Activated T-helper 2 cell treated with anti-CD3 and anti-CD28 coated beads, Interferon-gamma antibody, Interleukin-2, Interleukin-4, amounts not matched to agents 10 μg/mL and 5 μg/mL and 100 μg/mL, durations not matched to agents 14 hours and 24 hours and 36 hours (primary cell): ENCODE results near the gene ST6GALNAC3. TPM values are rescaled to one million over a fixed set of nuclear protein-coding genes. Genes with fewer than 3 reads are reported as not detected.

Experiments
- DNase-seq: peaks from one replicate; pipeline ENCODE4 v3.0.0; 2021; ENCODE audit warnings: low spot score
- H3K27ac Mint-ChIP-seq: one replicate; pipeline ENCODE4 v1.8.0; 2021; ENCODE audit warnings: mixed read lengths
- H3K27me3 Mint-ChIP-seq: one replicate; pipeline ENCODE4 v1.8.0; 2021; ENCODE audit warnings: low read depth, mixed read lengths
- H3K36me3 Mint-ChIP-seq: one replicate; pipeline ENCODE4 v1.8.0; 2021; ENCODE audit warnings: low read depth, mixed read lengths
- H3K4me1 Mint-ChIP-seq: one replicate; pipeline ENCODE4 v1.8.0; 2021; ENCODE audit warnings: low read depth, mixed read lengths
- H3K4me3 Mint-ChIP-seq: one replicate; pipeline ENCODE4 v1.8.0; 2021; ENCODE audit warnings: low read depth, mild to moderate bottlenecking, moderate library complexity, mixed read lengths
- H3K9me3 Mint-ChIP-seq: one replicate; pipeline ENCODE4 v1.8.0; 2021; ENCODE audit warnings: mixed read lengths
- intact Hi-C: fragments of 100-400 bp; cut with micrococcal nuclease; formaldehyde crosslinking; loops from one replicate; pipeline ENCODE4 v1.15.1; 2023
- total RNA-seq: library from RNA; stranded (reverse); gene quantifications from 2 replicates; pipeline ENCODE4 v1.2.3, GENCODE V29; 2022

The ST6GALNAC3 gene
- total RNA-seq, 1 donor from 2014 or later = not detected

DNA sequence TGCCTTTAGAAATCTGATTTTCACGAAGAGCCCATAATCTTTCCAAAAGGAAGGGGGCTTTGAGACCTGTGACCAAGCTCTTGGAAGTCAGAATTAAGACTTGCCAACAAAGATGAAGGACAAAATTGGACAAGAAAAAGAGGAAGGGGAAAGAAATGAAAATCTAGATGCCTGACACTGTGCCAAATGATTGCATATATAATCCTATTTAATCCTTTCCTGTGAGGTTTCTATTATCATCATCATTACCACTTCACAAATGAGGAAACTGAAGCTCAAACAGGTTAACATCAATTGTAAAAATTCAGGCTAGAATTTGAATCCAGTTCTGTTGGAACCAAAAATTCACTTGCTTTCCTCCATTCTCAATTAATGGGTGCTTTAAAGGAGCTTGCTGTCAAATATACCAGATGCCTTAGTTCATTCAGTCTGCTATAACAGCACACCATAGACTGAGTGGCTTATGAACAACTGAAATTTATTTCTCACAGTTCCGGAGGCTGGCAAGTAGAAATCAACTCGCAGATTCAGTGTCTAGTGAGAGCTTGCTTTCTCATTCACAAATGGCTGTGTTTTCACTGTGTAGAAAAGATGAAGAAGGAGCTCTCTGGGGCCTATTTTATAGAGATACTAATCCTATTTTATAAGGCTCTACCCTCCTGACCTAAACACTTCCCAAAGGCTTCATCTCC, 595.2 kb downstream of the ST6GALNAC3 start:
- Mint-ChIP-seq H3K27me3 (no peaks in the 10 kb centered on the region), H3K36me3 (no peaks in the 10 kb centered on the region), H3K4me3 (no peak overlapping the region), H3K4me1 (no peaks in the 10 kb centered on the region), H3K9me3 (no peaks in the 10 kb centered on the region), H3K27ac (no peak overlapping the region)
- intact Hi-C loops = no loop called here
- DNase-seq = no peak

DNA sequence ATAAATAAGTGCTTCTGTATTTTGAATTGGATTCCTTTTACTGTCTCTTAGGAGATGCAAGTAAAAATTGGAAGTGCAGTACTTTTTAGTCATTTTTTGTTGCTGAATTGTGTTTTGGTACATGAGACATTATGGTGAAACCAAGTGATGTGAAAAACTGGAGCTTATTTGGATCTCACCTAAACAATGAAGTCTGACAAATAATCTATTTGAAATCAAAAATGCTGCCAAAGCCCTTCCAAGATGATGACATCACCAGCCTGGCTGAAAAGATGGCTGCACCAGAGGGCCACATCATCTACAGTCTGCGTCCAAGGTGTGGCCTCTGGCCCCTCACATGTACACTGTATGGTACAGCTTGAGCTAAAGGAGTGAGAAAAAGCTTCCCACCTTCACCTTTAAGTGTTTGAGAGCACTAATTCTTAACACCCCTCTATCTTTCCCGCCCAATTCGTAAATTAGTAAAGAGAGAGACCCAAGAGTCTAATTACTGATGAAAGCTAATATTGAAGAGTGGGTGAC, 600.2 kb downstream of the ST6GALNAC3 start:
- H3K4me1 Mint-ChIP-seq = no peaks in the 10 kb centered on the region
- intact Hi-C loops = loop anchor here (1.0 kb wide), 1 partner anchor 48 kb away; no protein-coding TSS in a partner anchor

DNA sequence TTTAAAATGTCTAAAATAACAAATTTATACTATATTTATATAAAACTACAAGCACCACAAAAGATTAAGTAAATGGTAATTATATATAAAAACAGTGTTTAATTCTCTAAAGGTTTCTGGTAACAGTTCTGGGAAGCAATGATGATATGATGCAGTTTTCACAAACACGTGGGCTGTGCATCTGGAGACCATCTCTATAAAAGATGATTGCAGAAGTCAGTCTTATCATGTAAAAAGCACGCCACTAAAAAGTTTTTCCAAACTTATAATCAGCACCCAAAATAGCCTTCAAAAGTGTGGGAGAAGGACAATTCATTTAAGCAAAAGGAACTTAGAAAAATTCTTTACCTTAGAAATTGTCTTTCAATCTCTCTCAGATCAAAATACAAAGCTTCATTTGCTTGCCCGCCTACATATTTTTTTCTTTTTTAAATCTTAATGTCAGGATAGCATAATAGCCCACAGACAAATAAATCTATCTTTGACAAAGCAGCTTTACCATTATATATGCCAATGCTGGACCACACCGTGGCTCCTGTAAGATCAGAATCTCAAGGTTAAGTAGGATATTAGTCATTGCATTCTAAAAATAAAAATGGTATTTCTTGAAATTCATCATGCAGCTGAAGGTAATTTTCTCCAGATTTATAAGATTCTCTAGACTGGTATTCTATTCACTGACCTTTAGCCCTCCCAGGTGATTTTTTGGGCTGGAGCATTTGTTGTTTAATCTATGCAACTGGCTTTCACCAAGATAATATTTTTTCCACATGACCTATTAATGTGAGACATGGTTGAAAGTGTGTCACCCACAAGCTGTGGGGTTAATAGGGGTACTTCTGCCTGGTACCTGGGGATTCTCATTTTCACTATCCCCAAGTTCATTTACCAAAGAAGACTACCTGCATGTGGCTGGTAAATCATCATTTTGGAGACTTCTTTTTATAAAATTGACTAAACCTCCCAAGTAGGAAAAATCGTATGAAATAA, 603.2 kb downstream of the ST6GALNAC3 start:
- Mint-ChIP-seq H3K9me3 (no peaks in the 10 kb centered on the region), H3K4me3 (no peak overlapping the region), H3K27me3 (no peaks in the 10 kb centered on the region), H3K36me3 (no peaks in the 10 kb centered on the region), H3K4me1 (no peaks in the 10 kb centered on the region), H3K27ac (no peak overlapping the region)
- DNase-seq = no peak
- intact Hi-C loops = no loop called here

More for the DNA sequence above, 600.2 kb downstream of the ST6GALNAC3 start:
- Mint-ChIP-seq H3K27me3 (no peaks in the 10 kb centered on the region), H3K27ac (no peak overlapping the region), H3K4me3 (no peak overlapping the region), H3K9me3 (no peaks in the 10 kb centered on the region), H3K36me3 (no peaks in the 10 kb centered on the region)
- no peak for DNase-seq

DNA sequence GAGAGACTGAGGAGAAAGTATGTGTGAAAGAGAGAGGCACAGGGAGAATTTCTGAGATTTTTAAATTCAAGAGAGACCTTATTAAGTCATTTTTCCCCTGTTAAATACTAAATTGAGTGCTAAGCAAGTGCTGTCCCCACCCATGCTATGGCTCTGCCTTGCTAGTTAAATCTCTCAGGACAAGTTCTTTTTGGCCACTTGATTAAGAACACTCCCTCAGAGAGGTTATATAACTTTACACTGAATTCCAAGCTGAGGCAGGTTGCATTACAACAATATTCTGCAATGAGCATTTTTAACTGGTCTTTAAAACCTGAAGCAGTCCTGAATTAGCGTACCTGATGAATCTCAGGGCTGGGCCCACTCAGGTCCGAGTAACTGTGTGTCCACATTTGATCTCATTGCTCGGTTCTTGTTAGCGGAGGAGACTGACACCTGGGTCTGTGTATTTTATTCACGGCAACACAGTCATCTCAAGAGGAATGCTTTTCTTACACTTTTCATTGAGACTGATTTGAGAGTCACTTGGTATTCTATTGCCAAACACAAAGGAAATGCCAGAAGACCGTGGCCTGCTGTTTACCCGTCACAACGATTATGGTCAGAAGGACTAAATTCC, 605.1 kb downstream of the ST6GALNAC3 start:
- Mint-ChIP-seq H3K4me3 (no peak overlapping the region), H3K36me3 (no peaks in the 10 kb centered on the region), H3K4me1 (no peaks in the 10 kb centered on the region), H3K9me3 (no peaks in the 10 kb centered on the region), H3K27ac (no peak overlapping the region), H3K27me3 (no peaks in the 10 kb centered on the region)
- intact Hi-C loops = no loop called here
- DNase-seq = no peak

DNA sequence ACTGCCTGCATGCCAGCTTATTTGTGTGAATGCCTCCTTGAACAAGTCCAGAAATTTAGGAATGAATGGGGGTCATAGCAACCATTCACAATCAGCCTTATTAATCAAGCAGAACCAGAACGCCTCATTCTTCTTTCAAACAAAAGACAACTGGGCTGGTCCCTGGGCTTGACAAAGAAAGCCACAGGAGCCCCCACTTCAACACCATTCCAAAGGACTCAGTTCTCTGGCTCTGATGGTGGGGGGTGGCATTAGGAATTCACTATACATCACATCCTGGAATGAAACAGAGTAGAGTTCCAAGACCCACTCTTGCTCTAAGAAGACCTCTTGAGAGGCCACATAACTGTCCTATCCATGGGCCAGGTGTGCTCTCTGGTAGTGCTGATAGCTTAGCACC, 606.1 kb downstream of the ST6GALNAC3 start:
- DNase-seq = no peak
- Mint-ChIP-seq H3K27me3 (no peaks in the 10 kb centered on the region), H3K4me1 (no peaks in the 10 kb centered on the region), H3K4me3 (no peak overlapping the region), H3K9me3 (no peaks in the 10 kb centered on the region), H3K27ac (no peak overlapping the region), H3K36me3 (no peaks in the 10 kb centered on the region)
- intact Hi-C loops = no loop called here

DNA sequence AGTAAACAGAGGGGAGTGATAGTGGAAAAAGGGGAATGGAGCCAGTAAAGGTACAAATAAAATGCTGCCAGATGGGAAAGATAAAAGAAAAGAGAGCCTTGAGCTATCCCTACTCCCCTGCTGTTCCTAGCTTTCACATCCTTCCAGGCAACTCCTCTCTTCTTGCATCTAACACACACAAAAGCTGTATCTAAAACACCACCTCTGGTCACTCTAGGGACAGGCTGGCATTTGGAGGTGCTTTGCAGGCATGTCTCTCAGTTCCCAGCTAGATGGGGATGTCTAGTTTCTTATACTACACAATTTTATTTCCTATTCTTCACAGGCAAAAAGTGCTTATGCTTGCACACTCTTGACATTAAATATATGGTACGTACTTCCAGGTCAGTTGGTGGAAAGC, 607.6 kb downstream of the ST6GALNAC3 start:
- Mint-ChIP-seq H3K4me1 (no peaks in the 10 kb centered on the region), H3K27ac (no peak overlapping the region), H3K9me3 (no peaks in the 10 kb centered on the region), H3K27me3 (no peaks in the 10 kb centered on the region), H3K4me3 (no peak overlapping the region), H3K36me3 (no peaks in the 10 kb centered on the region)
- intact Hi-C loops = no loop called here
- DNase-seq = no peak

Other genes with a start within 250 kb of the ST6GALNAC3 start
- gene ASB17, start 142.3 kb upstream of the ST6GALNAC3 start, total RNA-seq = not detected in 2 replicates